Measurements from ENCODE around the gene OOSP3. TPM values are rescaled to one million over a fixed set of nuclear protein-coding genes. Genes with fewer than 3 reads are reported as not detected.
A peak's percentile ranks its signal among the peaks of the same experiment; 100 is the strongest.
"Not testable (repeated sequence)": the region's sequence is repeated elsewhere in the genome, so short reads cannot be mapped to it uniquely, and the experiment has no call there.

The OOSP3 gene, protein sequence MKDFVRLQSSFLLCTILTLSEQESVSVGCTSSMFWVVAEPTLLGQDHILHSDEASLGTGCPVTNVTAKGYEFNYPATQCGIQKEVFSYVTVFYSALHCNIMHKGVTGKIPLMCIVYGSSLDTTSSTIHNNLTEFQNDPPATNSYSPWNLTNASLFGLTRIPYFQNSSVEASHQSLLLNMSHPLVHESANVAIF
- polyA plus RNA-seq (2012; ENCODE audit: missing spikeins) = not detected

DNA sequence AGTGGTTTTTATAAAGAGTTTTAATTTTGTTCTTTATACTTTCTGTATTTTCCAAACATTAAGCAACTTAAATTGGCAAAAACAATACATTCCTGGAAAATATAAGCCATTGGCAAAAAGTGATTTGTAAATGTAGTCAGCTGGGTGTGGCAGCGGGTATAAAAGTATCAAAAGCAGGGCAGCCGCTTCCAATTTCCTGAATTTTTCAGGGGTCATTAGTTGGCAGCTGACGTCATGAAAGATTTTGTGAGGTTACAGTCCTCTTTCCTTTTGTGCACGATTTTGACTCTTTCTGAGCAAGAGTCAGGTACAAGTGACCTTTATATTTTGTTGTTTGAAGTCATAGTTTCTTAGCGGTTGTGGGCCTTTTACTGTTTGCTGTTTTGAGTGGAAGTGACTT lies at the start of gene OOSP3:
TSS of gene OOSP3 (plus strand) at position 208 of the 400 bp plus-strand sequence. CDS start at position 235, 27 bp downstream.
- no peak for DNase-seq (ENCODE audit: insufficient read length)
- no peak for FAIRE-seq
- TF ChIP-seq POLR2A (IDR thresholded peaks at IDR 0.05; ENCODE audit: low read depth, low read length) = no peak
- TF ChIP-seq TAF1 (IDR thresholded peaks at IDR 0.05; ENCODE audit: borderline replicate concordance, low read depth, low read length) = no peak
- TF ChIP-seq POLR2AphosphoS5 (IDR thresholded peaks at IDR 0.05; ENCODE audit: low read depth, low read length) = no peak

DNA sequence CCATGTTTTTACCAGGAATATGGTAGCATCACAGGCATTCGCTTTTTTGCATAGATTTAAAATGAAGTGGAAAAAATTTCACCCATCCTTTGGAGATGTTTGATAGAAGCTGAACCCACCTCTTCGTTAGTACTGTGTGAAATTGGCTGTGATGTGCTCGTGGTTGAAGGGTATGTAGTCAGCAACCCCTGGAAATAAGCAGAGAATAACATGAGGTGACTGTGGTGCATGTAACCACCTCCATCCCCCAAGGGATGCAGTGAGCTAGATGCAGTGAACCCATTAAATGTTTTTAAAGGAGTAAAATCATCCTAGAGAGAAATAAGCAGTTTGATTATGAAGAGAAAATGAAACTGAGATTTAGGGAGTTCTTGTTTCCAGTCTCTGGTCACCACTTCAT lies 49.2 kb upstream of the OOSP3 start:
- DNase-seq (ENCODE audit: insufficient read length) (no peak), FAIRE-seq (no peak)

DNA sequence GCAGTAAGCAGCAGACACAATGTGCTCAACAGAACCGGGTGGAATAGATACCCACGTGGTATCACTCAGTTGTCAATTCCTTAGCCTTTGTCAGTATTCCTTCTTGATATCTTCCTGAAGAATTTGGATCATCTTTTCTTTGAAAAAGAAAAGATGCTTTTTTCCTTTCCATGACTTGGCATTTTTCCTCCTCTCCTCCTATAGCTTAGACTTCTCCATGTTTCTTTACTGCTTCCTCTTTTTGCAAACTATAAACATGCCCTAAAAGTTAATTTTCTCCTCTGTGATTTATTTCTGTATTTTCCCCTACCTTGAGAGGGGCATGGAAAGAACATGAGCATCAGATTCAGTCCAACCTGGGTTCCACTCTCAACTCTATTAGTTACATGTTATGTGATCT lies 45.0 kb upstream of the OOSP3 start:
- FAIRE-seq (peak; percentile 21), DNase-seq (ENCODE audit: insufficient read length) (no peak)
- TF ChIP-seq TAF1 (IDR thresholded peaks at IDR 0.05; ENCODE audit: borderline replicate concordance, low read depth, low read length) (no peak), POLR2A (IDR thresholded peaks at IDR 0.05; ENCODE audit: low read depth, low read length) (no peak), POLR2AphosphoS5 (IDR thresholded peaks at IDR 0.05; ENCODE audit: low read depth, low read length) (no peak)

More for the DNA sequence above, 49.2 kb upstream of the OOSP3 start:
- TF ChIP-seq TAF1 (IDR thresholded peaks at IDR 0.05; ENCODE audit: borderline replicate concordance, low read depth, low read length) = no peak
- no peak for TF ChIP-seq POLR2A (IDR thresholded peaks at IDR 0.05; ENCODE audit: low read depth, low read length)
- TF ChIP-seq POLR2AphosphoS5 (IDR thresholded peaks at IDR 0.05; ENCODE audit: low read depth, low read length) = no peak

DNA sequence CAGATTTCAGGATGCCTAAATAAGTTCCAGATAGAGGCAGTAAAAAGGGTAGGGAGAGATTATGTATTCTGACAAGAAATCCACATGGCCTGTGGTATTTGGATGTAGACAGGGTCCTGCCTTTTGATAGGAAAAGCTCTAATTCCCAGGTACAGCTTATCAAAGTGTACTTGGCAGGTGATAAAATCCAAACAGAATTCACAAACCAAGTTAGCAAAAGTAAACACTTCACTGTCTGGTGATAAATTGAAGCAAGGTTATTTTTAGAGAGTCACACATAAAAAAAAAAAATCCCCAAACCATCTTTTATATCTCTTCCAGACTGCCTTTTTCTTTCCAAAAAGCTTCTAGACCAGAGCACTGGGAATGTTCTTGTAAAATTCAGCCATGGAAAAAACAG lies 39.0 kb upstream of the OOSP3 start:
- DNase-seq (ENCODE audit: insufficient read length) (no peak), FAIRE-seq (no peak)
- TF ChIP-seq POLR2AphosphoS5 (IDR thresholded peaks at IDR 0.05; ENCODE audit: low read depth, low read length) = no peak
- TF ChIP-seq TAF1 (IDR thresholded peaks at IDR 0.05; ENCODE audit: borderline replicate concordance, low read depth, low read length) = no peak
- no peak for TF ChIP-seq POLR2A (IDR thresholded peaks at IDR 0.05; ENCODE audit: low read depth, low read length)

DNA sequence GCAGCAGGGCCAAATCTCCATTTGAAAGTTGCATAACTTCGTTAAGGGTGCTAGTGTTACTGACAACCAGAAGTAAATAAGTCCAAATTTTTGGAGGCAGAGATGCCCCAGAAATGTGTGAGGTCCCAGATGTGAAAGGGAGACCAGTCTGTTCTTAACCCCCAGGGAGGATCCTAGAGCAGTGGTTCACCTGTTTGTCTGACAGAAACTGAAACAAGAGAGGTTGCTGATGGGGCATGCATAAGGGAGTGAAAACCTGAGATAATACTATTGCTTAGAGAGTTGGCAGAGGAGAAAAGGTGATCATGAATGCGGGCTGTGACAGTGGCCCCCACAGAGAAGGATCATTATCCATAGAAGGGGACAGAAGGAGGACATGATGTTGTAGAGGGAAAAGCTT lies 37.1 kb upstream of the OOSP3 start:
- FAIRE-seq = no peak
- TF ChIP-seq TAF1 (IDR thresholded peaks at IDR 0.05; ENCODE audit: borderline replicate concordance, low read depth, low read length) (no peak), POLR2AphosphoS5 (IDR thresholded peaks at IDR 0.05; ENCODE audit: low read depth, low read length) (no peak), POLR2A (IDR thresholded peaks at IDR 0.05; ENCODE audit: low read depth, low read length) (no peak)
- no peak for DNase-seq (ENCODE audit: insufficient read length)

DNA sequence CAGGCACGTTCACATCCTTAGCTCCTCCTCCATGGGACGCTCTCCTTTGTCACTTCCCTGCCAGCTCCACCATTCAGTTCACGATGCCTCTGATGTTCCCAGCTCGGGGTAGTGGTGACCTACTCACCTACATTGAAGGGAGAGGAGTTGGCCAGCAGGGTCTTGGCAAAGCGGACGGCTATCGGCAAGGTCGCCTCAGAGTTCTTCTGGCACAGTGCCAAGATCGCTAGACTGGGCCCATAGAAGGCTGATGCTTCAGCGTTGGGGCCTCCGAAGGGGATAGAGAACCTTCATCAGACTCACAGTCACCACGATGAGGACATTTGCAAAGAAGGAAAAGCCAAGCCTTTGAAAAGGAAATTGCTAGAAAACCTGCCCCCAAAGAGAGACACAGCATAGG lies 36.3 kb upstream of the OOSP3 start:
- DNase-seq (ENCODE audit: insufficient read length) (no peak), FAIRE-seq (no peak)
- TF ChIP-seq TAF1 (IDR thresholded peaks at IDR 0.05; ENCODE audit: borderline replicate concordance, low read depth, low read length) (no peak), POLR2A (IDR thresholded peaks at IDR 0.05; ENCODE audit: low read depth, low read length) (no peak), POLR2AphosphoS5 (IDR thresholded peaks at IDR 0.05; ENCODE audit: low read depth, low read length) (no peak)

DNA sequence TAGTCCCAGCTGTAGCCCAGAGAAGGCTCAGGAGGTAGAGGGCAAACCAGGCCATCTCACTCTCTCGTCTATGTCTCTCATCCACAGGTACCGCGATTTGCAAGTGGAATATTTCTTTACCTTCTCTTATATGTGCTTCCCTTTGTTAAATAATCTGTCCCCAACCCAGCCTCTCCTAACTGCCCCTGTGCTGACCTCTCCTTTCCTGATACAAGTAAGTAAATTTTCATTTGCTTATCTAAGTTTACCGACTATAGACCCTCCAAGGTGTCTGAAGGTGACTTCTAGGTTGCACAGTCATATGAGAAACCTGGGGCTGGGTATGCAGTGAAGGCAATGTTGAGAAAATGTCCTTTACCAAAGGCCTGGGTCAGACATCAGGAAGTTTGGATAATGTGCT lies 33.2 kb upstream of the OOSP3 start, which contains the start of gene CBLIF:
TSS of gene CBLIF (minus strand) at position 101 of the 400 bp plus-strand sequence. CDS start at position 55, 46 bp downstream.
- no peak for FAIRE-seq
- TF ChIP-seq POLR2A (IDR thresholded peaks at IDR 0.05; ENCODE audit: low read depth, low read length) = no peak
- no peak for TF ChIP-seq POLR2AphosphoS5 (IDR thresholded peaks at IDR 0.05; ENCODE audit: low read depth, low read length)
- no peak for TF ChIP-seq TAF1 (IDR thresholded peaks at IDR 0.05; ENCODE audit: borderline replicate concordance, low read depth, low read length)
- no peak for DNase-seq (ENCODE audit: insufficient read length)

DNA sequence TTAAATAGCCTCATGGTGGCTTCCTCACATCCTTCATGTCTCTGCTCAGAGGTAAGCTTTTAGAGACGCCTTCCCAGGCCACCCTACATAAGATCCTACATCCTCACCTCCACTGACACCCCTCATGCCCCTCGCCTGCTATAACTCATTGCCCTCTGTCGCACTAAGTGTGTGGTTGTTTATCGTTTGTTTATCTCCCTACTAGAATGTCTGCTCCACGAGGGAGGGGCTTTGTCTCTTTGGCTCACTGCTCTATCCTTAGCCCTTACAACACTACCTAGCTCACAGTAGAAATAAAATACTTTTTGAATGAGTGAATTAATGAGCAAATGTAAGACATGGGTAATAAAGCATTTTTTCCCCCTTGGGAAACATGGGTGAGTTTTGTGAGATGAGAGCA lies 32.0 kb upstream of the OOSP3 start:
- FAIRE-seq = no peak
- DNase-seq (ENCODE audit: insufficient read length) = no peak
- TF ChIP-seq POLR2A (IDR thresholded peaks at IDR 0.05; ENCODE audit: low read depth, low read length) (no peak), TAF1 (IDR thresholded peaks at IDR 0.05; ENCODE audit: borderline replicate concordance, low read depth, low read length) (no peak), POLR2AphosphoS5 (IDR thresholded peaks at IDR 0.05; ENCODE audit: low read depth, low read length) (no peak)

DNA sequence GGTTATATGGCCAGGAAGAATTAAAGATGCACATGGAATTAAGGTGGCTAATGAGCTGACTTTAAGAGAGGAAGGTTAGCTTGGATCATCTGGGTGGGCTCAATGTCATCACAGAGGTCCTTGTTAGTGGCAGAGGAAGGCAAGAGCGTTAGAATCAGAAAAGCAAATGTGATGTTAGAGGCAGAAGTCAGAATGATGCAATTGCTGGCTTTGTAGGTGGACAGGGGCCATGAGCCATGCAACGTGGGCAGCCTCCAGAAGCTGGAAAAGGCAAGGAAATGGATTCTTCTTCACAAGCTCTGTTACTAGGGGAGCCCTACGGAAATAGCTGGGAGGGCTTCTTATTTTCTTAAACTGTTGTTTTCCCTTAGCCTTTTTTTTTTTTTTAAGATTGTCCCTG lies 31.0 kb upstream of the OOSP3 start:
- no peak for DNase-seq (ENCODE audit: insufficient read length)
- no peak for FAIRE-seq
- TF ChIP-seq POLR2A (IDR thresholded peaks at IDR 0.05; ENCODE audit: low read depth, low read length) (no peak), TAF1 (IDR thresholded peaks at IDR 0.05; ENCODE audit: borderline replicate concordance, low read depth, low read length) (no peak), POLR2AphosphoS5 (IDR thresholded peaks at IDR 0.05; ENCODE audit: low read depth, low read length) (no peak)

DNA sequence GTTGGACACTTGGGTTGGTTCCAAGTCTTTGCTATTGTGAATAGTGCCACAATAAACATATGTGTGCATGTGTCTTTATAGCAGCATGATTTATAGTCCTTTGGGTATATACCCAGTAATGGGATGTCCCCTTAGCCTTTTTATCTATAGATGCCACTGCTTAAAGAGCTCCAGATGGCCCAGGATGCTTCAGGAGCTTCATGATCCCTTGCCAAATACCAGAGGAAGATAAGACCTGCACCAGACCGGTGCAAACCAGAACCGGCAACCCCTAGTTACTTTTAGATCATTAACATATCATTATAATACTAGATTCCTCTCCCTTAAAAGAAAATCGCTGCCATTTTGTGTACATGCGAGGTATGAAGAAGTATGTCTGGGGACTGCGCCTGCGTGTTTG lies 30.1 kb upstream of the OOSP3 start:
- not testable (repeated sequence) for FAIRE-seq; DNase-seq (ENCODE audit: insufficient read length)

DNA sequence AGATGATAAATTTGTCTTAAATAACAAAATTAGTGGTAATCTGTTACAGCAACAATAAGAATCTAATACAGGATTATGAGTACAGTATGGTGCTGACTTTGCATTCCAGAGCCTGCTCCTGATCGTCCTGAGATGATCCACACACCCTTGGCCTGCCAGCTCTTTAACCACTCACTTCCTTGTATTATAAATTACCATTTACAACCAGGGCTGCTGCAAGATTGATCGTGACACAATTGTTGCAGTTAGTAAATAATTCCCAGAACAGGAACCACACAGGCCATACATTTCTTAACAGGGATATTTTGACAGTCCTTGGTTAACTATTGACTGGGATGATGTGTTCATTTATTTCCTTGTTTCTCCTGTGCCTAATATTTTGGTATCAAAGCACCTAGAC lies 29.5 kb upstream of the OOSP3 start:
- DNase-seq (ENCODE audit: insufficient read length) = no peak
- TF ChIP-seq TAF1 (IDR thresholded peaks at IDR 0.05; ENCODE audit: borderline replicate concordance, low read depth, low read length) (no peak), POLR2AphosphoS5 (IDR thresholded peaks at IDR 0.05; ENCODE audit: low read depth, low read length) (no peak), POLR2A (IDR thresholded peaks at IDR 0.05; ENCODE audit: low read depth, low read length) (no peak)
- FAIRE-seq = no peak

DNA sequence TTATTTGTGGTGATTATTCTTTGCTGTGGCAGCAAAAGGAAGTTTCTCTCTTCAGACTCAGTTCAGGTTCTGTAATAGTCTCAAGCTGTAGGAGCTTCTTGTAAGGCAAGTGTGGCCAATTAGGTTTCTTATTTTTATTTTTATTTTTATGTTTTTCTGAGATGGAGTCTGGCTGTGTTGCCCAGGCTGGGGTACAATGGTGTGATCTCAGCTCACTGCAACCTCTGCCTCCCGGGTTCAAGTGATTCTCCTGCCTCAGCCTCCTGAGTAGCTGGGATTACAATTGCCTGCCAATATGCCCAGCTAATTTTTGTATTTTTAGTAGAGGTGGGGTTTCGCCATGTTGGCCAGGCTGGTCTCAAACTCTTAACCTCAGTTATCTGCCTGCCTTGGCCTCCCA lies 29.0 kb upstream of the OOSP3 start:
- FAIRE-seq = not testable (repeated sequence)

DNA sequence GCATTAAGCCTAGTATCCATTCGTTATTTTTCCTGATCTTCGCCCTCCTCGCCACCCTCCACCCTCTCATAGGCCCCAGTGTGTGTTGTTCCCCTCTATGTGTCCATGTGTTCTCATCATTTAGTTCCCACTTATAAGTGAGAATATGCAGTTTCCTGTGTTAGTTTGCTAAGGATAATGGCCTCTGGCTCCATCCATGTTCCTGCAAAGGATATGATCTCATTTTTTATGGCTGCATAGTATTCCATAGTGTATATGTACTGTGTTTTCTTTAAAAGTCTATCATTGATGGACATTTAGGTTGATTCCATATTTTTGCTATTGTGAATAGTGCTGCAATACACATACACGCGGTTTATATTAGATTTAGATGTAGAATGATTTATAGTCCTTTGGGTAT lies 27.2 kb upstream of the OOSP3 start:
- DNase-seq (ENCODE audit: insufficient read length); FAIRE-seq: not testable (repeated sequence)

More for the DNA sequence above, 29.0 kb upstream of the OOSP3 start:
- DNase-seq (ENCODE audit: insufficient read length) = not testable (repeated sequence)
